Neutrophil (primary cell): ENCODE measurements around the gene COL25A1.

ENCODE experiments used
- H3K27ac ChIP-seq: fragments of 200-600 bp; sonication (generic); 2 replicates; pipeline ENCODE4 v1.5.1; 2016; ENCODE audit warnings: mild to moderate bottlenecking, moderate library complexity
- H3K27me3 ChIP-seq: fragments of 200-600 bp; sonication (generic); 2 replicates; pipeline ENCODE4 v1.6.0; 2016; ENCODE audit warnings: mild to moderate bottlenecking
- H3K36me3 ChIP-seq: fragments of 200-600 bp; sonication (generic); 2 replicates; pipeline ENCODE4 v1.5.1; 2017
- H3K4me1 ChIP-seq, 2 experiments: fragments of 200-600 bp in 1 of 2; sonication (generic) in 1 of 2; 1 replicate in 1 of 2; 2 replicates in 1 of 2; pipeline versions ENCODE4 v1.5.1 to v1.6.1; 2013 to 2016; ENCODE audit warnings: low read depth in 1 of 2, low read length in 1 of 2, mild to moderate bottlenecking in 1 of 2, moderate library complexity in 1 of 2; ENCODE audit not compliant: control insufficient read depth in 1 of 2, insufficient read depth in 1 of 2
- H3K4me3 ChIP-seq, 2 experiments: fragments of 200-600 bp in 1 of 2; sonication (generic) in 1 of 2; 1 replicate in 1 of 2; 2 replicates in 1 of 2; pipeline ENCODE4 v1.5.1; 2013 to 2016; ENCODE audit warnings: low read depth in 1 of 2, low read length in 1 of 2, mild to moderate bottlenecking in 1 of 2, moderate library complexity in 1 of 2
- H3K9me3 ChIP-seq: fragments of 200-600 bp; sonication (generic); 2 replicates; pipeline ENCODE4 v1.5.1; 2016
- TF ChIP-seq, protein P1 (sequence below): fragments of 200-600 bp; sonication (generic); IDR thresholded peaks from 2 replicates; pipeline ENCODE4 v1.5.1; 2016; ENCODE audit warnings: antibody characterized with exemption

The COL25A1 gene

DNA sequence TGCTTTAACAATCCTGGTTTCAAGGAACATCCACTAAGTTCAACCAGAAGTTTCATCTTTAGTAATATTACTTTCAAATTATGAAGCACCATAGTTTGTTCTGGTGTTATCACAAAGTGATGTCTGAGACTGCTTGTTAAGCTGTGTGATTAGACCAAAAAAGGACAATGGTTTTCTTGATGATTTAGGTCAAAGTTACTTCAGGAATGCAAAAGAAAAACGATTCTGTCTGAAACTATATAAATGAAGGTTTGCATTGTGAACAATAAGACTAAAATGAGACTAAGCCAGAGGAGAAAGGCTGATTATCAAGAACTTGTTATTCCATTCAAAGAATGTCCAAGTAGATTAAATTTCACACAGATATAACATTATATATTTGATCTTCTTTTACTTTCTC, 417.2 kb downstream of the COL25A1 start:
- H3K27ac ChIP-seq: no peak overlapping the region
- H3K4me3 ChIP-seq: no peak overlapping the region
- H3K36me3 ChIP-seq: no peaks in the 10 kb centered on the region
- TF ChIP-seq, protein P1, sequence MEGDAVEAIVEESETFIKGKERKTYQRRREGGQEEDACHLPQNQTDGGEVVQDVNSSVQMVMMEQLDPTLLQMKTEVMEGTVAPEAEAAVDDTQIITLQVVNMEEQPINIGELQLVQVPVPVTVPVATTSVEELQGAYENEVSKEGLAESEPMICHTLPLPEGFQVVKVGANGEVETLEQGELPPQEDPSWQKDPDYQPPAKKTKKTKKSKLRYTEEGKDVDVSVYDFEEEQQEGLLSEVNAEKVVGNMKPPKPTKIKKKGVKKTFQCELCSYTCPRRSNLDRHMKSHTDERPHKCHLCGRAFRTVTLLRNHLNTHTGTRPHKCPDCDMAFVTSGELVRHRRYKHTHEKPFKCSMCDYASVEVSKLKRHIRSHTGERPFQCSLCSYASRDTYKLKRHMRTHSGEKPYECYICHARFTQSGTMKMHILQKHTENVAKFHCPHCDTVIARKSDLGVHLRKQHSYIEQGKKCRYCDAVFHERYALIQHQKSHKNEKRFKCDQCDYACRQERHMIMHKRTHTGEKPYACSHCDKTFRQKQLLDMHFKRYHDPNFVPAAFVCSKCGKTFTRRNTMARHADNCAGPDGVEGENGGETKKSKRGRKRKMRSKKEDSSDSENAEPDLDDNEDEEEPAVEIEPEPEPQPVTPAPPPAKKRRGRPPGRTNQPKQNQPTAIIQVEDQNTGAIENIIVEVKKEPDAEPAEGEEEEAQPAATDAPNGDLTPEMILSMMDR: no peak
- no peaks in the 10 kb centered on the region for H3K4me1 ChIP-seq
- no peaks in the 10 kb centered on the region for H3K9me3 ChIP-seq
- no peaks in the 10 kb centered on the region for H3K27me3 ChIP-seq

DNA sequence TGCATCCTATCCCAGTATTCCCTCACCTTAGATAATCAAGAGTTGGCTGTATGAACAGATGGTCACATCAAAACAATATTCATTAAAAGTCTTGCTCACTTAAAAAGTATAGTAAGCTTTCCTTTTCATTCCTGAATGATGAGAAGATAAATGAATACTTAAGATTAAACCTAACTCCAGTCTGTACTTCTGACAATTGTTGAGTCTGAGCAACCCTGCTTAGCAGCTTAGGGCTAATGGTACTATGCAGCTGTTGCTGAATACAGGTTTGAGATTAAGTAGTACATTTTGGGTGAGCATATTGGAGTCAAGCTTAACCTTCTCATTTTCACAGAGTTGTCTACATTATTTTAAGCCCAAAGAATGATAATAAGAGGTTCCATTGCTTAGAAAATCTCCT, 417.9 kb downstream of the COL25A1 start:
- Histone ChIP-seq H3K9me3 (no peaks in the 10 kb centered on the region), H3K27ac (no peak overlapping the region), H3K4me3 (no peak overlapping the region), H3K27me3 (no peaks in the 10 kb centered on the region), H3K36me3 (no peaks in the 10 kb centered on the region), H3K4me1 (no peaks in the 10 kb centered on the region)
- TF ChIP-seq, protein P1: no peak

DNA sequence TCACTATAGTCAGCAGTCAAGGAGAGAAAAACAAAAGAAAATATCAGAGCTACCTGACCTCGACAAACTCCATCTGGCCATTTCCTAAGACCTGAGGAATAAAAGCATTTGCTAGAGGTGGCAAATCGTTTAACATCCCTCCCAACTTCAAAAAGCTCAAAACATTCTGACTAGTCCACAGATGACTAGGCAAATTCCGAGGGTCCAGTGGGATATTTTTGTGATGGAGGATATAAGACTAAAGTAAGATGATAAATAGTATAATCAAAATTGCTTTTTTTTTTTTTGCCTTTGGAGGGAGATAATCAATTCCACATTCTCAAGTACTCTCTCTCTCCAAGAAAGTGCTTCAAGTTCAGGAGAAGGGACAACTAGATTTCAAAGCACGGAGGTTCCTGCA, 420.5 kb downstream of the COL25A1 start:
- Histone ChIP-seq H3K27ac (no peak overlapping the region), H3K9me3 (no peaks in the 10 kb centered on the region), H3K4me1 (no peaks in the 10 kb centered on the region), H3K4me3 (no peak overlapping the region), H3K27me3 (no peaks in the 10 kb centered on the region), H3K36me3 (no peaks in the 10 kb centered on the region)
- TF ChIP-seq, protein P1: no peak

DNA sequence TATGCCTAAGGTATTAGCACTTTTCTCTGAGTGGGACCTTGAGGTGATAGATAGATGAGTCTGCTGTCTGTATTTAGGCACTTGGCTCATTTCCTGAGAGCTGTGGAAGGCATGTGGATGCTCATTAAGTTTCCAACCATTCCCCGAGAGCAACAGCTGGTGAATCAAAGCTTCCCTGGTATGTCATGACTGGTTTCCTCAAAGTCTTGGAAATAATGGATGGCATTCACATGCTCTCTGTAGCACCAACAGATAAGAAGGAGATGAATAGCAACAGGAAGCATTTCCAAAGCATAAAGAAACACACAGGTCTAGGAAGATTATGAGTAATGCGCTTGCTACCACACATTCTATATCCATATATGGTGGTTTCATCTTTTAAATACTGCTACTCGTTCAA, 421.3 kb downstream of the COL25A1 start:
- H3K27me3 ChIP-seq: no peaks in the 10 kb centered on the region
- TF ChIP-seq, protein P1: no peak
- no peaks in the 10 kb centered on the region for H3K4me1 ChIP-seq
- no peak overlapping the region for H3K4me3 ChIP-seq
- H3K27ac ChIP-seq: no peak overlapping the region
- H3K9me3 ChIP-seq: no peaks in the 10 kb centered on the region
- no peaks in the 10 kb centered on the region for H3K36me3 ChIP-seq

DNA sequence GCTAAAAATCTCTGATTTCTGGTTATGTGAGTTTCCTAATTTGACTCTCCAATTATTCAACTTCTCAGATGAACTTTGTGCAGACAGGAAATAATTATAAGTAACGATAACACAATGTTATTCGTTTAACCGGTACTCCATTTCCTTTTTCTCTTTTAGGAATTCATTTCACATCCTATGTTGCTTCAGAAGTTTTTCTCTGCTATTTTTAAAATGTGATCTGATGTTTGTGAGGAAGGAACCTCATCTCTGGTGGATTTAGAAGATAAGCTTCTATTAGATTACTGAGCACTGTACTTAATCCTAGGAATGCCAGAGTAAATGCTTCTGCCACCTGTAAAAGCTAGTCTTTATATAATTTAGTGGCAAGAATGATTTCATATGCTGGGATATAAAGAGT, 423.7 kb downstream of the COL25A1 start:
- H3K9me3 ChIP-seq: no peaks in the 10 kb centered on the region
- no peaks in the 10 kb centered on the region for H3K27me3 ChIP-seq
- no peaks in the 10 kb centered on the region for H3K36me3 ChIP-seq
- H3K4me1 ChIP-seq: no peaks in the 10 kb centered on the region
- no peak overlapping the region for H3K4me3 ChIP-seq
- TF ChIP-seq, protein P1: no peak
- H3K27ac ChIP-seq: no peak overlapping the region

DNA sequence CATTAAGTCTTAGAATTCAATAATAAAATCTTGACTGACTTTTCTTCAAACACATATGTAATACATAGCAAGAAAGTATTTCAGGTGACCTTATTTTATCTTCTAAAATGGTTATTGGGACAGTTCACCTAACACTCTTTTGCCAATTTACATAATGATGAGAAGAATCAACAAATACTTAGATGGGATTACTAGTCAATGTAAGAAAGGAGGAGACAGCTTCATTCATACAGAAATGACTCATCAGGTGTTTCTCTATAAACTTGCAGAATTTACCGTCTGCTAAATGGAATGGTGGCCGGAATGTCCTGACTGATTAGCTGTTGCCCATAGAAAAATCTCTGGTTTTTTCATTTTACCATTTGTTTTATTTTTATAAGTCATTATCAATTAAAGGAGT, 424.6 kb downstream of the COL25A1 start:
- Histone ChIP-seq H3K36me3 (no peaks in the 10 kb centered on the region), H3K27me3 (no peaks in the 10 kb centered on the region), H3K4me1 (no peaks in the 10 kb centered on the region), H3K27ac (no peak overlapping the region), H3K9me3 (no peaks in the 10 kb centered on the region), H3K4me3 (no peak overlapping the region)
- TF ChIP-seq, protein P1: no peak
